Upper lobe of right lung (tissue), 1 donor: ENCODE data around the gene TUSC7. TPM values are rescaled to one million over a fixed set of nuclear protein-coding genes. Genes with fewer than 3 reads are reported as not detected.
A peak's percentile ranks its signal among the peaks of the same experiment; 100 is the strongest.

Experiments used
- ATAC-seq: fragments of 200-7000 bp; cut with Tn5 transposase; one replicate; pipeline ENCODE4 v1.9.1; 2020; ENCODE audit warnings: mild to moderate bottlenecking, moderate library complexity
- DNase-seq: peaks from one replicate; pipeline ENCODE4 v3.0.0-alpha.2; 2020
- H3K27ac ChIP-seq: fragments of 200-600 bp; one replicate; pipeline ENCODE4 v1.8.0; 2022
- H3K27me3 ChIP-seq: fragments of 200-600 bp; one replicate; pipeline ENCODE4 v1.8.0; 2022; ENCODE audit warnings: mild to moderate bottlenecking
- H3K36me3 ChIP-seq: fragments of 200-600 bp; one replicate; pipeline ENCODE4 v1.8.0; 2022
- H3K4me1 ChIP-seq: fragments of 200-600 bp; one replicate; pipeline ENCODE4 v1.8.0; 2022
- H3K4me3 ChIP-seq: fragments of 200-600 bp; one replicate; pipeline ENCODE4 v1.8.0; 2022; ENCODE audit warnings: mild to moderate bottlenecking
- H3K9me3 ChIP-seq: fragments of 200-600 bp; one replicate; pipeline ENCODE4 v1.8.0; 2022
- CTCF ChIP-seq: fragments of 200-600 bp; IDR thresholded peaks from one replicate; pipeline ENCODE4 v1.8.0; 2022; ENCODE audit warnings: antibody characterized with exemption
- intact Hi-C: fragments of 100-400 bp; cut with DNase I; formaldehyde crosslinking; loops from one replicate; pipeline ENCODE4 v1.11.0; 2022
- total RNA-seq: library from RNA; stranded (reverse); fragmentation: NEBNext Ultra II Directional; extraction: Animal tissue kit (Norgen Biotek cat#: 25700); gene quantifications from one replicate; pipeline ENCODE4 v1.2.1, GENCODE V29; 2021
- donor health status: DM: no; HTN: yes; CAD: no; lungs with severe emphysema.

Gene TUSC7
- total RNA-seq, 1 donor from 2014 or later, result not detected

GRCh38 chr3:116740293-116740692 lies 30.7 kb downstream of the TUSC7 start:
- ATAC-seq, result no peak
- no peak for TF ChIP-seq CTCF

DNA sequence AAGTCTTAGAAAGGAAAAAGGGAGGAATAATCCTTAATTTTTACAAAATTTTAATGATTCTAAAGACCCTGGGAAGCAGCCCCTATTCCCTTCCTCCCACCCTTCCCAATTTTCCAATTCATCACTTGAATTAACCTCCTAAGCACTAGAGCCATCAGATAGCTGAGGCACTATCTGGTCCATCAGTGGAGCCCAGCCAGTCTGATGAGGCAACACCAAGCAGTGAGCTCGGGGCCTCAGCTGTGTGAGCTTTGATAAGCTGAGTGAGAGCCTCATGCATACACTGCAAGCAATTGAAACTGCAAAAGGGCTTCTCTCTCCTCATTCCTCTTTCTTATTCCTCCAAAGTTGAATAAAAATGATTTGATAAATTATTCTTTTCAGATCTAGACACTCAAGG lies 31.9 kb downstream of the TUSC7 start:
- DNase-seq, result no peak
- no peaks in the 10 kb centered on the region for H3K36me3 ChIP-seq
- intact Hi-C loops, result no loop called here
- H3K27me3 ChIP-seq, result no peaks in the 10 kb centered on the region
- no peaks in the 10 kb centered on the region for H3K9me3 ChIP-seq
- H3K4me3 ChIP-seq, result no peak overlapping the region
- no peak for ATAC-seq
- no peaks in the 10 kb centered on the region for H3K4me1 ChIP-seq
- no peak overlapping the region for H3K27ac ChIP-seq
- TF ChIP-seq CTCF, result no peak

More at GRCh38 chr3:116740293-116740692, 30.7 kb downstream of the TUSC7 start:
- no peak overlapping the region for H3K27ac ChIP-seq
- H3K36me3 ChIP-seq, result no peaks in the 10 kb centered on the region
- H3K9me3 ChIP-seq, result no peaks in the 10 kb centered on the region
- intact Hi-C loops, result no loop called here
- H3K4me1 ChIP-seq, result no peaks in the 10 kb centered on the region
- no peaks in the 10 kb centered on the region for H3K27me3 ChIP-seq
- H3K4me3 ChIP-seq, result no peak overlapping the region
- DNase-seq, result no peak

- DNase-seq (no peak), ATAC-seq (peak; percentile 50)
- Histone ChIP-seq H3K36me3 (no peaks in the 10 kb centered on the region), H3K4me3 (no peak overlapping the region), H3K27ac (no peak overlapping the region), H3K4me1 (no peaks in the 10 kb centered on the region), H3K27me3 (no peaks in the 10 kb centered on the region), H3K9me3 (no peaks in the 10 kb centered on the region)
- no peak for TF ChIP-seq CTCF
- intact Hi-C loops, result no loop called here
These were observed 33.5 kb downstream of the TUSC7 start for GRCh38 chr3:116743062-116743461.

- TF ChIP-seq CTCF, result no peak
- intact Hi-C loops, result no loop called here
These were observed 39.8 kb downstream of the TUSC7 start for GRCh38 chr3:116749388-116749787.

DNA sequence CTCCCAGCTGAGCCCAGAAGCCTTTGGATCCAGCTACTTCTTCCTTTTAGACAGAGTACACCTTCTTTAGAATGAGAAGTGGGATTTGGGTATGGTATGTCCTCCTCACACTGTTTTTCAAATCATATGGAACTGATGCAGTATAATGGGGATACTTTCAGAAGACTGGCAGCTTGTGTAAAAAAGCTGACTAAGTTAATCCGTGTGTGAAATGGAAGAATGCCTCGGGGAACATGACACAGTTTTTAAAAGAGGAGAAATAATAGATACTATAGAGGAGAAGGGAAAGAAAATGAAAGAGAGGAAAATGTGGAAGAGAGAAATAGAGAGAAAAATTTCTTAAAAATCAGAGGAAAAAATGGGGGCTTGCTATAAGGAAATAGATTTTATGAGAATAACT lies 47.7 kb downstream of the TUSC7 start:
- intact Hi-C loops, result no loop called here
- Histone ChIP-seq H3K4me1 (no peaks in the 10 kb centered on the region), H3K4me3 (no peak overlapping the region), H3K9me3 (no peaks in the 10 kb centered on the region), H3K27ac (no peak overlapping the region), H3K36me3 (no peaks in the 10 kb centered on the region), H3K27me3 (no peaks in the 10 kb centered on the region)
- no peak for TF ChIP-seq CTCF
- ATAC-seq (no peak), DNase-seq (no peak)

More at GRCh38 chr3:116749388-116749787, 39.8 kb downstream of the TUSC7 start:
- ATAC-seq (no peak), DNase-seq (no peak)
- H3K4me1 ChIP-seq, result no peaks in the 10 kb centered on the region
- no peak overlapping the region for H3K27ac ChIP-seq
- H3K36me3 ChIP-seq, result no peaks in the 10 kb centered on the region
- H3K27me3 ChIP-seq, result no peaks in the 10 kb centered on the region
- no peak overlapping the region for H3K4me3 ChIP-seq
- no peaks in the 10 kb centered on the region for H3K9me3 ChIP-seq

- Histone ChIP-seq H3K36me3 (no peaks in the 10 kb centered on the region), H3K9me3 (no peaks in the 10 kb centered on the region), H3K4me3 (no peak overlapping the region), H3K27me3 (no peaks in the 10 kb centered on the region), H3K4me1 (no peaks in the 10 kb centered on the region), H3K27ac (no peak overlapping the region)
- intact Hi-C loops, result no loop called here
- ATAC-seq (no peak), DNase-seq (no peak)
- no peak for TF ChIP-seq CTCF
These were observed 49.7 kb downstream of the TUSC7 start for GRCh38 chr3:116759316-116759715.
